Natural killer cell (primary cell): ENCODE data around the gene MAP1LC3B2. TPM values are rescaled to one million over a fixed set of nuclear protein-coding genes. Genes with fewer than 3 reads are reported as not detected.

ENCODE experiments used
- ATAC-seq, 3 donors: fragments of 150-1000 bp in 2 of 3; fragments of 200-7000 bp in 1 of 3; cut with Tn5 transposase; 1 replicate in 1 of 3; 2 replicates in 2 of 3; pipeline ENCODE4 v1.10.0; 2021; ENCODE audit warnings: mild to moderate bottlenecking in 2 of 3, moderate library complexity in 2 of 3
- DNase-seq, 2 donors: peaks; one replicate each; pipeline versions ENCODE4 v3.0.0 to v3.0.0-alpha.2; 2013 to 2021; ENCODE audit warnings: mixed read lengths in 1 of 2
- H3K27ac ChIP-seq: one replicate; pipeline ENCODE4 v1.5.1; 2013; ENCODE audit warnings: mild to moderate bottlenecking, low read length
- H3K27me3 ChIP-seq: one replicate; pipeline ENCODE4 v1.6.1; 2013; ENCODE audit warnings: low read length; ENCODE audit not compliant: control insufficient read depth, insufficient read depth
- H3K36me3 ChIP-seq: one replicate; pipeline ENCODE4 v1.6.1; 2013; ENCODE audit warnings: low read length; ENCODE audit not compliant: control insufficient read depth, insufficient read depth
- H3K4me1 ChIP-seq: one replicate; pipeline ENCODE4 v1.6.1; 2013; ENCODE audit warnings: low read length; ENCODE audit not compliant: control insufficient read depth, insufficient read depth
- H3K4me3 ChIP-seq: one replicate; pipeline ENCODE4 v1.5.1; 2013; ENCODE audit warnings: low read length
- H3K9me3 ChIP-seq: one replicate; pipeline ENCODE4 v1.6.1; 2013; ENCODE audit warnings: low read length; ENCODE audit not compliant: control insufficient read depth, insufficient read depth
- H3K27ac Mint-ChIP-seq, 2 donors: one replicate each; pipeline ENCODE4 v1.8.0; 2022; ENCODE audit warnings: mild to moderate bottlenecking in 2 of 2, mixed read lengths in 2 of 2, moderate library complexity in 1 of 2
- H3K27me3 Mint-ChIP-seq, 2 donors: one replicate each; pipeline ENCODE4 v1.8.0; 2022; ENCODE audit warnings: low read depth in 2 of 2, mixed read lengths in 2 of 2
- H3K36me3 Mint-ChIP-seq: one replicate; pipeline ENCODE4 v1.8.0; 2022; ENCODE audit warnings: mixed read lengths
- H3K4me1 Mint-ChIP-seq, 2 donors: one replicate each; pipeline ENCODE4 v1.8.0; 2022; ENCODE audit warnings: mixed read lengths in 2 of 2
- H3K4me3 Mint-ChIP-seq: one replicate; pipeline ENCODE4 v1.8.0; 2022; ENCODE audit warnings: mild to moderate bottlenecking, moderate library complexity, mixed read lengths
- H3K9me3 Mint-ChIP-seq, 2 donors: one replicate each; pipeline ENCODE4 v1.8.0; 2022; ENCODE audit warnings: mixed read lengths in 2 of 2
- CTCF ChIP-seq: fragments of 200-600 bp; IDR thresholded peaks from one replicate; pipeline ENCODE4 v1.8.0; 2022; ENCODE audit warnings: antibody characterized with exemption
- WGBS: methylation state at CpG from one replicate; pipeline ENCODE4 v1.1.7; 2013; ENCODE audit warnings: missing lambda C conversion rate; ENCODE audit not compliant: insufficient coverage; 5-methylcytosine and 5-hydroxymethylcytosine counted together
- intact Hi-C: fragments of 100-400 bp; cut with micrococcal nuclease; formaldehyde crosslinking; loops from one replicate; pipeline ENCODE4 v1.14.2; 2022
- total RNA-seq, 4 donors: library from RNA; stranded (reverse); fragments of 120-200 nt in 1 of 4; gene quantifications; one replicate each; pipeline versions ENCODE4 v1.2.3 to v1.2.4, GENCODE V29; 2013 to 2022

The MAP1LC3B2 gene
- total RNA-seq, 3 donors from 2014 or later (not counting 1 experiment from before 2014, with no cell fraction given), result 1.5 to 3.7 (median 3.3) TPM

DNA sequence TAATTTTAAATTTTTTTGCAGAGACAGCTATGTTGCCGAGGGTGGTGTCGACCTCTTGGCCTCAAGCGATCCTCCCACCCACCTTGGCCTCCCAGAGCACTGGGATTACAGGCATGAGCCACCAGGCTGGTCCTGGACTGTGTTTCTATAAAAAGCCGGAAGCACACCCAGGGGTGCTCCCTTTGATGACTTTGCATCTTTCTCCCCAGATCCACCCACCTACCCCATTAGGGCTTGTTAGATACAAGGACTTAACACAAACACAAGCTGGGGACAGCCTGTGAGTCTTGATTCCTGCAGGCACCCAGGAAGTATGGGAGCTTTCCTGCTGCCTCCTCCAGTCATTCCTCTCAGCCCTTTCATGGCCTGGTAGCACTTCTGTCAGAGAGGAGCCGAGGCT, 67.0 kb downstream of the MAP1LC3B2 start:
- Mint-ChIP-seq H3K27me3 (peaks cover 6 to 36% of the 10 kb centered on the region in 2 donors), H3K4me3 (no peak overlapping the region), H3K27ac (no peak overlapping the region), H3K36me3 (no peaks in the 10 kb centered on the region), H3K4me1 (no peaks in the 10 kb centered on the region), H3K9me3 (peaks cover 0 to 3% of the 10 kb centered on the region in 2 donors)
- DNase-seq (no peak), ATAC-seq (no peak)
- TF ChIP-seq CTCF, result no peak
- WGBS, result 88% methylated on average over 4 of the region's 5 CpGs
- intact Hi-C loops, result no loop called here
- H3K27ac ChIP-seq, result no peak overlapping the region
- H3K4me3 ChIP-seq, result no peak overlapping the region
- no peaks in the 10 kb centered on the region for H3K36me3 ChIP-seq
- H3K27me3 ChIP-seq, result no peaks in the 10 kb centered on the region
- peaks cover 10% of the 10 kb centered on the region for H3K9me3 ChIP-seq
- H3K4me1 ChIP-seq, result no peaks in the 10 kb centered on the region

Other genes starting within 250 kb of the MAP1LC3B2 start
- gene SPRING1, start 178.7 kb downstream of the MAP1LC3B2 start, total RNA-seq, result 10 to 100 TPM; 24.4 to 37.2 (median 30.4) TPM
- gene RNFT2, start 178.9 kb downstream of the MAP1LC3B2 start, total RNA-seq, result 1 to 10 TPM; 4.0 to 6.9 (median 5.3) TPM